Epithelial cell of esophagus (primary cell): ENCODE results near the gene PHF23.

Experiments
- DNase-seq: peaks from one replicate; pipeline ENCODE4 v3.0.0; 2010; ENCODE audit warnings: low read depth
- H3K4me3 ChIP-seq: 2 replicates; pipeline ENCODE4 v1.5.1; 2011; ENCODE audit warnings: mild to moderate bottlenecking, low read length, control low read depth
- TF ChIP-seq, protein P1 (sequence below): IDR thresholded peaks from 2 replicates; pipeline ENCODE4 v1.5.1; 2011; ENCODE audit warnings: low read depth, mild to moderate bottlenecking, low read length, control low read depth, inconsistent platforms; ENCODE audit not compliant: insufficient read depth; ENCODE audit errors: missing control alignments

The PHF23 gene

DNA sequence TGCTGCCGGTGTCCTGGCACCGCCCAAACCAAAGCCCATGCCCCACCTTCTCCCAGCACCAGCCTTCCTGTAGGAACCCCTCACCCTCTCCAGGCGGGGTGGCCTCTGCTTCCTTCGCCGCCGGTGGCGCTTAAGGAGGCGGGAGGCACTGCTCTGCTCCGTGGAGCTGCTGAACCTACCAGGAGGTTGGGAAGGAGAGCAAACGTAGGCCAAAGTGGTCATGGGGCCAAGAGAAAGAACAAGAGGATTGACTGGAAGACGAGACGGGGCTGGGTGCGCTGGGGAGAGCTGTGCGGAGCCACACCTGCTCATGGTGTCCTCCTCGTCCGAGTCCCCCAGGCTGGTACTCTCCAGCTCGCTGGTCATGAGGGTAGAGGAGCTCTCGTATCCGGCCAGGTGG lies 9.8 kb downstream of the PHF23 start:
- TF ChIP-seq, protein P1, sequence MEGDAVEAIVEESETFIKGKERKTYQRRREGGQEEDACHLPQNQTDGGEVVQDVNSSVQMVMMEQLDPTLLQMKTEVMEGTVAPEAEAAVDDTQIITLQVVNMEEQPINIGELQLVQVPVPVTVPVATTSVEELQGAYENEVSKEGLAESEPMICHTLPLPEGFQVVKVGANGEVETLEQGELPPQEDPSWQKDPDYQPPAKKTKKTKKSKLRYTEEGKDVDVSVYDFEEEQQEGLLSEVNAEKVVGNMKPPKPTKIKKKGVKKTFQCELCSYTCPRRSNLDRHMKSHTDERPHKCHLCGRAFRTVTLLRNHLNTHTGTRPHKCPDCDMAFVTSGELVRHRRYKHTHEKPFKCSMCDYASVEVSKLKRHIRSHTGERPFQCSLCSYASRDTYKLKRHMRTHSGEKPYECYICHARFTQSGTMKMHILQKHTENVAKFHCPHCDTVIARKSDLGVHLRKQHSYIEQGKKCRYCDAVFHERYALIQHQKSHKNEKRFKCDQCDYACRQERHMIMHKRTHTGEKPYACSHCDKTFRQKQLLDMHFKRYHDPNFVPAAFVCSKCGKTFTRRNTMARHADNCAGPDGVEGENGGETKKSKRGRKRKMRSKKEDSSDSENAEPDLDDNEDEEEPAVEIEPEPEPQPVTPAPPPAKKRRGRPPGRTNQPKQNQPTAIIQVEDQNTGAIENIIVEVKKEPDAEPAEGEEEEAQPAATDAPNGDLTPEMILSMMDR, result no peak
- DNase-seq, result no peak
- no peak overlapping the region for H3K4me3 ChIP-seq

DNA sequence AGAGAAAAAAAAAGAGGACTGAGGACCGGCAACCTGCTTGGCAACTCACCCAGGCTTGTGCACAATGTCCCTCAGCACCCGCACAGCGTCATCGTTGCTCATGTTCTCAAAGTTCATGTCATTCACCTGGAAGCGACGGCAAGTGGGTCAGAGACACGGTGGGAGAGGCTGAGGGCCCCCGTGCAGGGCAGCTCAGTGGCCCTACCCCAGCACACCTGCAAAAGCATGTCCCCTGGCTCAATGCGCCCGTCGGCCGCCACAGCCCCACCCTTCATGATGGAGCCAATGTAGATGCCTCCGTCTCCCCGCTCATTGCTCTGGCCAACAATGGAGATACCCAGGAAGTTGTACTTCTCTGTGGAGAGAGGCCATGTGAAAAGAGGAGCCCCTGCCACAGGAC lies 10.3 kb downstream of the PHF23 start:
- TF ChIP-seq, protein P1, result no peak
- no peak for DNase-seq
- no peak overlapping the region for H3K4me3 ChIP-seq

DNA sequence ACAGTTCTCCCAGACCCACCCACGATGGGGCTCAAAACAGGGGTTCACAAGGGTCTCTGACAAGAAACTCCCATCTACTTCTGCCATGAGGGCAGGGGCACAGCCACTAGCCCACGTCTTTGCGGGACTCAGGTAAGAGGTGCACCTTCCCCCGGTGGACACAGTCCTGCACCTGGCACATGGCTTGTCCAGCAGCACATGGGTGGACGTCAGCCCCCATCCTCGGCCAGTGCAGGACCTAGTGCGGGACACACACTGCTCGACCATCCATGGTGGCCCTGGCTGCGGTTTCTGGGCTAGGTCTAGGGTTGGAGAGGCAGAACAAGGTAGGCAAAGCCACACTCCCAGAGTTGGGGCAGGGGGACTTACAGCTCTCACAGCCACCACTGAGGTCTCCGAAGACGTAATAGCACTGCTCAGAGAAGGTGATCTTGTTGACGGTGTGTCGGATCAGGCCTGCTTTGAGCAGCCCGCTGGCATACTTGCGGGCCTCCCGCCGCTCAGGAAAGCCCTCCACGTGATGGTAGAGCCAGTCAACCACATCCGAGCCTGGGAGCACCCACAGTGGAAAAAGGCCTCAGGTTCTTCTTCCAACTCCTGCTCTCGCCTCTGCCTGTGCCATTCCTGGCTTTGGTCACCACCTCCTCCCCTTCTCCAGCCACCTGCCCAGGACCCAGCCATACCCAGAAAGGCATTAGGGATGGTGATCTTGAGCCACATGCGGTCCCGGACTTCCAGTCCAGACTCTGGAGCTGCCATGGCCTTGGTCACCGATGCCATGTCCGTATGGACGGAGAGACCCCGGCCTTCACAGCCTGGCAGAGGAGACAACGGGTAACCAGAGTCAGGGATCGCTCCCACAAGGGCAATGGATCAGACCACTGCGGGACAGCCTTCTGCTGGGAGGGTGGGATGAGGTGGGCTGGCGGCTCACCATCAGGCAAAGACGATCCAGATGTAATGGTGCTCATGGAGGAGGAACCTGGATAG lies 12.2 kb downstream of the PHF23 start:
- no peak overlapping the region for H3K4me3 ChIP-seq
- TF ChIP-seq, protein P1, result no peak
- DNase-seq, result no peak

DNA sequence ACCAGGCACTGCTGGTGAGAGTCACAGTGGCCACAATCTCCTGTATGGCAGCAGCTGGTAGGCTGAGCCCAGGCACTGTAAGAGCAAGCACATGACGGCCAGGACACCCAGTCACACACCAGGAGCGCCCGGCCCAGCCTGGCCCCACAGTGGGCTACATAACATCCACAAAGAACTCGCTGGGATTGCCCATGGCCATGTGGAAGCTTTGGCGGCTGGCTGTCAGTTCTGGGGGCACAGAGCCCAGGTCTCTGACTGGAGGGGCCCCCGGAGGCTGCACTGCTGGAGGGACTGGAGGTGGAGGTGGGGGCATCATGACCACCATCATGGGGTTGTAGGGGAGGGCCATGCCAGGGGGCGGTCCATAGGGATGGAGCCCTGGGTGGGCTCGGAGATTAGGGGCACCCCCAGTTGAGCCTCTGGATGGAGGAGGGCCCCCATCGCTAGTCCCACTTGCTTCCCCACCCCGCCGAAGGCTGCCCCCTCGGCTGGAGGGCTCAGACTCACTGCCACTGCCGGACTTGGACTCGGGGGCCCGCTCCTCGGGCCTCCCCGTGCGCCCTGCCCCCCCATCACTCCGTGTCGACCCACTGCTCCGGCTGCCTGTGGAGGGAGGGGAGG lies 13.4 kb downstream of the PHF23 start:
- H3K4me3 ChIP-seq, result no peak overlapping the region
- DNase-seq, result no peak
- TF ChIP-seq, protein P1, result no peak

DNA sequence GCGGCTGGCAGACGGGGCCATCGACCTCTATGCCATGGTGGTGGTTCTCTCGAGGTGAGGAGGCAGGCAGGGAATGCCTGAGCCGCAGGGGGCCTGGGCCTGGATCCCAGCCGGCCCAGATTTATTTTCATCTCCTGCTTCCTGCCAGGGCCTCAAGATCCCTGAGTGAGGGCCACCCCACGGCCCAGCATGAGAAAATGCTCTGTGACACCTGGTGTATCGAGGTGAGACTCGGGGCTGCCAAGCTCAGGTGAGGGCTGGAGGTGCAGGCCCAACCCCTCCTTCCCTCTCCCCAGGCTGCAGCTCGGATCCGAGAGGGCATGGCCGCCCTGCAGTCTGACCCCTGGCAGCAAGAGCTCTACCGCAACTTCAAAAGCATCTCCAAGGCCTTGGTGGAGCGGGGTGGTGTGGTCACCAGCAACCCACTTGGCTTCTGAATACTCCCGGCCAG lies 14.6 kb downstream of the PHF23 start:
- TF ChIP-seq, protein P1, result no peak
- DNase-seq, result no peak
- H3K4me3 ChIP-seq, result no peak overlapping the region

DNA sequence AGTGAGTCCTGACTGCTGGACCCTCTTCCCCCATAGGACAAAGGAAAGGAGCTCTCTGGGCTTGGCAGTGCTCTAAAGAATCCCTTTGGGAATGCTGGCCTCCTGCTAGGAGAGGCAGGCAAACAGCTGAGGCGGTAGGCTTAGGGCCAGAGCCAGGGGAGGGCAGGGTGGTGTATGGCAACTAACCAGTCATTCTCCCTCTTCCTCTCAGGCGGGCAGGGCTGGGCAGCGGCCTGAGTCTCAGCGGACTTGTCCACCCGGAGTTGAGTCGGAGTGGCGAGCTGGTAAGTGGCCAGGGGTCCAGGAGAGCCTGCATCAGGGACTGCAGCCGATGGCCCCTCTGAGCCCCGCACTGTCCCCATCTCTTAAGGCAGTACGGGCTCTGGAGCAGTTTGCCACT lies 15.1 kb downstream of the PHF23 start:
- TF ChIP-seq, protein P1, result no peak
- DNase-seq, result no peak
- no peak overlapping the region for H3K4me3 ChIP-seq
